Spleen (tissue), 7 donors: Measurements from ENCODE around the gene GFER.
A peak's percentile ranks its signal among the peaks of the same experiment; 100 is the strongest.

Experiments
- POLR2AphosphoS5 ChIP-seq, 3 donors: sonication (generic); formaldehyde crosslinking; IDR thresholded peaks; one replicate each; pipeline ENCODE4 v1.5.1; 2017; ENCODE audit warnings: antibody characterized with exemption in 3 of 3
- TF ChIP-seq, protein P1 (sequence below), 11 experiments: fragments of 200-600 bp in 7 of 11; fragments of 450-650 bp in 4 of 11; sonication (generic) in 4 of 11; IDR thresholded peaks in 8 of 11; conservative IDR thresholded peaks in 3 of 11; 1 replicate in 7 of 11; 2 replicates in 4 of 11; pipeline versions ENCODE4 v1.4.0 to v1.8.0; 2016 to 2021; ENCODE audit warnings: antibody characterized with exemption in 11 of 11, inconsistent platforms in 4 of 11, mild to moderate bottlenecking in 1 of 11
- donor health status: DM: no; HTN: no; CAD: no; lungs with moderate emphysema.
- donor health status: DM: no; HTN: no; CAD: no.
- donor health status: DM: no; HTN: no; CAD: no.

- TF ChIP-seq, protein P1, sequence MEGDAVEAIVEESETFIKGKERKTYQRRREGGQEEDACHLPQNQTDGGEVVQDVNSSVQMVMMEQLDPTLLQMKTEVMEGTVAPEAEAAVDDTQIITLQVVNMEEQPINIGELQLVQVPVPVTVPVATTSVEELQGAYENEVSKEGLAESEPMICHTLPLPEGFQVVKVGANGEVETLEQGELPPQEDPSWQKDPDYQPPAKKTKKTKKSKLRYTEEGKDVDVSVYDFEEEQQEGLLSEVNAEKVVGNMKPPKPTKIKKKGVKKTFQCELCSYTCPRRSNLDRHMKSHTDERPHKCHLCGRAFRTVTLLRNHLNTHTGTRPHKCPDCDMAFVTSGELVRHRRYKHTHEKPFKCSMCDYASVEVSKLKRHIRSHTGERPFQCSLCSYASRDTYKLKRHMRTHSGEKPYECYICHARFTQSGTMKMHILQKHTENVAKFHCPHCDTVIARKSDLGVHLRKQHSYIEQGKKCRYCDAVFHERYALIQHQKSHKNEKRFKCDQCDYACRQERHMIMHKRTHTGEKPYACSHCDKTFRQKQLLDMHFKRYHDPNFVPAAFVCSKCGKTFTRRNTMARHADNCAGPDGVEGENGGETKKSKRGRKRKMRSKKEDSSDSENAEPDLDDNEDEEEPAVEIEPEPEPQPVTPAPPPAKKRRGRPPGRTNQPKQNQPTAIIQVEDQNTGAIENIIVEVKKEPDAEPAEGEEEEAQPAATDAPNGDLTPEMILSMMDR (IDR thresholded peaks at IDR 0.05 in 8 of 11, conservative IDR thresholded peaks at IDR 0.05 in 3 of 11) = no peak
- peak; percentile 17 to 75 (median 64) for TF ChIP-seq POLR2AphosphoS5 (IDR thresholded peaks at IDR 0.05)
Observed at GRCh38 chr16:2033057-2033908, 49.3 kb downstream of the GFER start.
